Body of pancreas (tissue), 4 donors: ENCODE measurements around the gene PRSS12. TPM values are rescaled to one million over a fixed set of nuclear protein-coding genes. Genes with fewer than 3 reads are reported as not detected.

Experiments used
- ATAC-seq: fragments of 150-250 bp; one replicate; pipeline ENCODE4 v1.9.1; 2016
- DNase-seq, 4 donors: peaks; one replicate each; pipeline ENCODE4 v3.0.0-alpha.2; 2019
- H3K27ac ChIP-seq, 4 donors: fragments of 200-600 bp; sonication (generic); 1 replicate in 3 of 4; 2 replicates in 1 of 4; pipeline versions ENCODE4 v1.5.1 to v1.6.1; 2016 to 2019; ENCODE audit warnings: mild to moderate bottlenecking in 1 of 4, mixed read lengths in 1 of 4, moderate library complexity in 1 of 4
- H3K27me3 ChIP-seq, 2 donors: fragments of 200-600 bp; sonication (generic); one replicate each; pipeline ENCODE4 v1.6.0; 2016; ENCODE audit warnings: mild to moderate bottlenecking in 1 of 2
- H3K36me3 ChIP-seq, 2 donors: fragments of 200-600 bp; sonication (generic); replicated peaks in 1 of 2; 2 replicates each; pipeline ENCODE4 v1.5.1; 2016; ENCODE audit warnings: low read depth in 2 of 2; ENCODE audit not compliant: insufficient read depth in 1 of 2
- H3K4me1 ChIP-seq: fragments of 200-600 bp; sonication (generic); one replicate; pipeline ENCODE4 v1.6.0; 2016
- H3K4me3 ChIP-seq, 2 donors: fragments of 200-600 bp; sonication (generic); 1 replicate in 1 of 2; 2 replicates in 1 of 2; pipeline ENCODE4 v1.5.1; 2016 to 2019
- H3K9me3 ChIP-seq, 3 donors: fragments of 200-600 bp; sonication (generic); 1 replicate in 2 of 3; 2 replicates in 1 of 3; pipeline ENCODE4 v1.5.1; 2016
- CTCF ChIP-seq, 7 experiments: fragments of 450-650 bp in 4 of 7; fragments of 200-600 bp in 3 of 7; sonication (generic) in 3 of 7; IDR thresholded peaks; one replicate each; pipeline ENCODE4 v1.5.1; 2016 to 2019; ENCODE audit warnings: antibody characterized with exemption in 7 of 7
- POLR2A ChIP-seq, 3 donors: fragments of 450-650 bp; IDR thresholded peaks; one replicate each; pipeline ENCODE4 v1.6.1; 2016; ENCODE audit warnings: antibody characterized with exemption in 3 of 3, mild to moderate bottlenecking in 2 of 3
- WGBS, 2 donors: methylation state at CpG; one replicate each; pipeline ENCODE4 v1.1.5; 2017; 5-methylcytosine and 5-hydroxymethylcytosine counted together
- intact Hi-C: fragments of 100-400 bp; cut with DNase I; formaldehyde crosslinking; loops from one replicate; pipeline ENCODE4 v1.15.1; 2023
- total RNA-seq, 2 donors: library from RNA; depleted of rRNA; stranded (reverse); fragments of >200 nt; gene quantifications; one replicate each; pipeline ENCODE4 v1.1.0, GENCODE V29; 2016

Gene PRSS12
- total RNA-seq, 2 donors from 2014 or later = 12.2 to 15.8 TPM

GRCh38 chr4:118289794-118290193, 63.0 kb downstream of the PRSS12 start:
- no peak for ATAC-seq
- no peak for TF ChIP-seq POLR2A (IDR thresholded peaks at IDR 0.05)
- TF ChIP-seq CTCF (IDR thresholded peaks at IDR 0.05) = no peak

GRCh38 chr4:118287711-118288451, 64.9 kb downstream of the PRSS12 start:
- no peak for ATAC-seq
- Histone ChIP-seq H3K4me1 (peaks cover 3% of the 10 kb centered on the region), H3K27me3 (no peaks in the 10 kb centered on the region), H3K4me3 (no peak overlapping the region), H3K27ac (no peak overlapping the region), H3K36me3 (no peaks in the 10 kb centered on the region), H3K9me3 (no peaks in the 10 kb centered on the region)
- intact Hi-C loops = no loop called here
- DNase-seq = no peak
- 80 to 87% methylated on average over 2 of the region's 2 CpGs for WGBS, 2 donors
- TF ChIP-seq POLR2A (IDR thresholded peaks at IDR 0.05) (no peak), CTCF (IDR thresholded peaks at IDR 0.05) (no peak)

More at GRCh38 chr4:118289794-118290193, 63.0 kb downstream of the PRSS12 start:
- no peaks in the 10 kb centered on the region for H3K27me3 ChIP-seq
- no peaks in the 10 kb centered on the region for H3K4me1 ChIP-seq
- 33% methylated on average over 1 of the region's 1 CpG for WGBS, 2 donors
- intact Hi-C loops = no loop called here
- no peak overlapping the region for H3K4me3 ChIP-seq
- no peaks in the 10 kb centered on the region for H3K9me3 ChIP-seq
- no peaks in the 10 kb centered on the region for H3K36me3 ChIP-seq
- no peak for DNase-seq
- H3K27ac ChIP-seq = no peak overlapping the region

DNA sequence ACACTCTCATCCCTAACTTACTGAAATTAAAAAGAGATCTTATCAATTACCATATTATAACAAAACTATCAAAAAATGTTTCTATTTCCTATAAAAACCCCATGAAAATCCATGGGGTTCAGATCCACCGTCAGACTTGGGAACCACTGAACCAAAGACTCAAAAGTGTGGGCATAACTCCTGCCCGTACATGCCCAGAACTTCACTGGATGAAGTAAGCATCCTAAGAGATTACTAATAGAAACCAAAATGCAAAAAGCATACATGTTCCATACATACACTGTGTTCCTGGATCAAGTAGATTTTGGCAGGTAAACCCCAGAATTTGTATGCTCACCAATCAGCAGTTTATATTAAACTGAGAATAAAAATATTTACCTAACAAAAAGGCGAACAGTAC, 66.1 kb downstream of the PRSS12 start:
- no peak overlapping the region for H3K4me3 ChIP-seq
- H3K27me3 ChIP-seq = no peaks in the 10 kb centered on the region
- no peaks in the 10 kb centered on the region for H3K36me3 ChIP-seq
- ATAC-seq = no peak
- H3K4me1 ChIP-seq = peaks cover 13% of the 10 kb centered on the region
- 85 to 87% methylated on average over 3 of the region's 3 CpGs for WGBS, 2 donors
- H3K27ac ChIP-seq = no peak overlapping the region
- intact Hi-C loops = no loop called here
- H3K9me3 ChIP-seq = no peaks in the 10 kb centered on the region
- no peak for TF ChIP-seq POLR2A (IDR thresholded peaks at IDR 0.05)
- no peak for TF ChIP-seq CTCF (IDR thresholded peaks at IDR 0.05)
- no peak for DNase-seq

GRCh38 chr4:118285931-118286330, 66.9 kb downstream of the PRSS12 start:
- 94 to 97% methylated on average over 4 of the region's 4 CpGs for WGBS, 2 donors
- DNase-seq (no peak), ATAC-seq (no peak)
- H3K4me3 ChIP-seq = no peak overlapping the region
- no peaks in the 10 kb centered on the region for H3K27me3 ChIP-seq
- no peaks in the 10 kb centered on the region for H3K36me3 ChIP-seq
- intact Hi-C loops = no loop called here
- no peaks in the 10 kb centered on the region for H3K9me3 ChIP-seq
- TF ChIP-seq POLR2A (IDR thresholded peaks at IDR 0.05) (no peak), CTCF (IDR thresholded peaks at IDR 0.05) (no peak)
- peaks cover 21% of the 10 kb centered on the region for H3K4me1 ChIP-seq
- no peak overlapping the region for H3K27ac ChIP-seq

GRCh38 chr4:118284169-118284568, 68.6 kb downstream of the PRSS12 start:
- TF ChIP-seq POLR2A (IDR thresholded peaks at IDR 0.05) (no peak), CTCF (IDR thresholded peaks at IDR 0.05) (no peak)
- intact Hi-C loops = loop anchor here (5.0 kb wide), 1 partner anchor 68 kb away; the partner anchor contains the start of gene PRSS12
- 49 to 51% methylated on average over 3 of the region's 3 CpGs for WGBS, 2 donors
- ATAC-seq (no peak), DNase-seq (peak in 1 of 4 donors; percentile 4)
- no peaks in the 10 kb centered on the region for H3K9me3 ChIP-seq
- no peaks in the 10 kb centered on the region for H3K27me3 ChIP-seq
- H3K4me3 ChIP-seq = no peak overlapping the region
- H3K4me1 ChIP-seq = peaks cover 35% of the 10 kb centered on the region
- no peaks in the 10 kb centered on the region for H3K36me3 ChIP-seq
- H3K27ac ChIP-seq = no peak overlapping the region
